HG02642 (cell line): Measurements from ENCODE around the gene DGKE.

Experiments used
- ATAC-seq: cut with Tn5 transposase; IDR thresholded peaks from one replicate; pipeline ENCODE4 v1.9.1; 2021; ENCODE audit warnings: mild to moderate bottlenecking; ENCODE audit not compliant: unreplicated experiment, poor library complexity

The DGKE gene

DNA sequence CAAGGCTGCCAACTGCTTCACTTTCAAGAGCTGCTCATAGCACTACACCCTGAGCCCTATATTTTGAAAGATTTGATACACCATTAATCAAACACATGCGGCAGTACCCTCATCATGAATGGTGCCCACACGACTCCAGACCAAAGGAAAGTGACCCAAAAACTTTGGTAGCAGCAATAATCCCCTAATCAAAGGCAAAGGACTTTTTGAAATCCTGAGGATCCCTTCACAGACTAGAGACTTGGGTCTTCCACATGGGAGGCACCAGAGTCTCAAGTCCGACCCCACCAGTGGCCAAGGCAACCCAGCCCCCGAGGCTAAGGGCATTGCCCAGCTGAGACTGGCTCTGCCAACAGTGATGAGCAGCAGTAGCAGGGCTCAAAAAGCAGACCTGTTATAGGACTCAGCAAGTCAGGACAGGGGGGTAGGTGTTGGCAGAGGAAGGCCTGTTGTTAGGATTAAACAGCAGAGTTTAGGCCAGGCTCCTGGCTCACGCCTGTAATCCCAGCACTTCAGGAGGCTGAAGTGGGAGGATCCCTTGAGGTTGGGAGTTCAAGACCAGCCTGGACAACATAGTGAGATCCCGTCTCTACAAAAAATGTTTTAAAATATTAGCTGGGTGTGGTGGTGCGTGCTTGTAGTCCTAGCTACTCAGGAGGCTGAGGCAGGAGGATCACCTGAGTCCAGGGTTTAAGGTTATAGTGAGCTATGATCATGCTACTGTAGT, 76.7 kb downstream of the DGKE start:
- no peak for ATAC-seq

DNA sequence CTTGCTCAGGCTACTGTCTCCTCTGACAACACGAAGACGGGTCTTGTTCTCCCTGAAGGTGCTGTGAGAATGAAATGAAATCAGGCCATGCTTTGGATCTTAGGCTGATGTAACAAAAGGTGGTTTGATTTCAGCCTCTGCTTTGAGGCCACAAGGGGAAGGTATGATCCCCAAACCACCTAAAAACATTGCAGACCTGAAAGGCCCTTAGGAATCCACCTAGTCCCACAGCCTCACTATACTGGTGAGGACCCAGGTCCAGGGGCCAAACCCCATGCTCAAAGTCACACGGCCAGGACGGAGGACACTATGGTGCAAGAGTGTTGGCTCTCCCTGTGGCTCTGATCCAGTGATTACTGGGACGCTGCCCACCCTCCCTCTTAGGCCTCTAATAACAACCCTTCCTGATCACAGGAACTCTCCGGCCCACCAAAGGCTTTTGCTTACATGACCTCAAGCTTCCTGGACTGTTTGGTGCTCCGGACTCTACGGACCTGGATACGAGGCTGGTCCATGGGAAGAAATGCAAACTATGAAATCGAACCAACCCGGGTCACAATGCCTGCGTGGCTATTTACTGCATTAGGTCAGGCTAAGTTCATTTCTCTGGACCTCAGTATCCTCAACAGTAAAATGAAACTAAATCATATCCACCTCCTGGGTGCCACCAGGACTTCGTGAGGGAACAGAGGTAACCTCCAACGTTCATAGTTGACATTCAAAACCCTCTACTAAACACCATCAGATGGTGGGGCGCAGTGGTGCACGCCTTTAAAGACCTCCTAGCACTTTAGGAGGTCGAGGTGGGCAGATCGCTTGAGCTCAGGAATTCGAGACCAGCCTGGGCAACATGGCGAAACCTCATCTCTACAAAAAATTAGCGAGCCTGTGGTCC, 78.4 kb downstream of the DGKE start:
- ATAC-seq, result no peak

DNA sequence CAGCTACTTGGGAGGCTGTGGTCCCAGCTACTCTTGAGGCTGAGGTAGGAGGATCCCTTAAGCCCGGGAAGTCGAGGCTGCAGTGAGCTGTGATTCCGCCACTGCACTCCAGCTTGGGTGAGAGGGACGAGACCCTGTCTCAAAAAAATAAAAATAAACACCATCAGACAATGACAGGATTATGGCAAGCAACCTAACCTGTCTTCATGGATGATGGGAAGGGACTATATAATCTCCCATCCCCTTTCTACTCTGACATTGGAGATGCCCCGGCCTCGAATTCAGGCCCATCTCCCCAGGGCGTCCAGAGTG, 79.0 kb downstream of the DGKE start:
- ATAC-seq, result no peak

DNA sequence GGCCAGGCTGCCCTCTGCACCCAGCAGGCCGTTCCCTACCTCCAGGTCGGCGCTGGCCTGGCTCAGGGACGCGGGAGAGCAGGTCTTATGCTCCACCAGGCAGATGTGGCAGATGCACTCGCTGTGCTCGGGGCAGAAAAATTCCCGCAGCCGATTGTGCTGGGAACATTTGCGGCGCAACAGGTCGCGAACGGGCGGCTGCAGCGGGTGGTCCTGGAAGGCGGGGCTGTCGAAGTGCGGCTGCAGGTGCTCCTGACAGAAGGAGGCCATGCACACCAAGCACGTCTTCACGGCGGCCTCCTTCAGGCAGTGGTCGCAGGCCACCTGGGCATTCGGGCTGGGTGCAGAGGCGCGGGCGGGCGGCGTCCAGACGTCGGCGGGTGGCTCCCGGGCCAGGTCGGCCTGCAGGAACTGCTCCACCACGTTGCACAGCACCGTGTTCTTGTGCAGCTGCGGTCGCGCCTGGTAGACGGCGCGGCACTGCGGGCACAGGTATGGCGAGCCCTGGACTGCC, 79.5 kb downstream of the DGKE start:
- peak; percentile 48 for ATAC-seq

DNA sequence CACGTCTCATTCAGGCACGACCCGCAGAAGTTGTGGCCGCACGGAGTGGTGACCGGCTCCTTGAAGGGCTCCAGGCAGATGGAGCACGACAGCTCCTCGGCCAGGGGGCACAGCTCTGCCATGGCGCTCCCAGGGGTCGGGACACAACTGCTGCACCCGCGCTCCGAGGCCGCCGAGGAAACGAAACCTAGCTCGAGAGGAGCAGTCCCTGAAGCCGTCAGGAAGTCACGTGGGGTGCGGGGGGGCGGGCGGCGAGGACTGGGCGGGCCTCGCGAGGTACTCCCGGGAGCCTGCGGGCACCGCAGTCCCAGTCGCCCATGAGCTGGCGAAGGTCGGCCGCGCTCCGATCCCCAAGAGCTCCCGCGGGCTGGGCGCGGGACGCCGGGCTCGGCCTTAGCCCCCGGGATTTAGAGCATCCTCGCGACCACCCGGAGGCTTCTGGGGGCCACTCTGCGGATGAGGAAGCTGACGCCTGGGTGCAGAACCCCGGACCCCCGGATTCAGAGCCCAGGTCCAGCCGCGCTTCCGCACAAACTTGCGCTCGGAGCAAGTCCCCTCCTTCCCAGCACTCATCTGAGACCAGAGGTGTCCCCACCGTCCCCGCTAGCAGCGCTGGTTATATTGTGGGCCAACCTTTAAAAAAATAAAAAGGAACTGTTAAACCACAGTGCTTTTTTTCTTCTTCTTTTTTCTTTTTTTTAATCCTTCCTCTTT, 80.1 kb downstream of the DGKE start, which contains the start of gene TRIM25:
Gene TRIM25, minus strand, starts transcription at position 183 of the 714 bp plus-strand sequence. Its CDS starts 61 bp downstream, at position 122.
- peak; percentile 73 for ATAC-seq

DNA sequence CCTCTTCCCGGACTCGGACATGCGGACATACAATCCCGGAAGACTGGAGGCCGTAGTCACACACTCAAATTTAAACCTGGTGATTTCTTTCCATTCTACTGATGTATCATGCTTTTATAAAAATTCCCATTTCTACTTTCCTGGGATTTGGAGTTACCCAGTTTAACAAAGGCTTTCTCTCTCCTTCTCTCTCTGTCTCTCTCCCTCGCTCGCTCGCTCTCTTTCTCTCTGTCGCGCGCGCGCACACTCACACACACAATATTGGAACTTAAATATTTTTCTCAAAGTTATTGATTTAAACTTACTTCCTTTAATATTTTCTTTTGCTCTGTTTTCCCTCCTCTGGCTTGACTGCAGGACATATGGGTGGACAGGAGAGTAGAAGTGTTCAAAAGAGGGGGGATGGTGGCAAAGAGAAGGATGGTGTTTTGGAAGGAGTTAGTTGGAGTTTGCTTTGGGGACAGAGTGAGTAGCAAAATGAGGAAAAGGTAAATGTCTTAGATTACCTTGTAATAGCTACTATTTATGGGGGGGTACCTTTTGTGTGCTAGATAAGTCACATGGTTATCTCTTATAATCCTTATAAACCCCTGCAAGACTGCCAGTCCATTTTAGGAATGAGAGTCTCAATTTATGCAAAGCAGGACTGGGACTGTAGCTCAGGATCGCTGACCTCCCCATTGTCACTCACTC, 80.8 kb downstream of the DGKE start:
- ATAC-seq, result no peak

DNA sequence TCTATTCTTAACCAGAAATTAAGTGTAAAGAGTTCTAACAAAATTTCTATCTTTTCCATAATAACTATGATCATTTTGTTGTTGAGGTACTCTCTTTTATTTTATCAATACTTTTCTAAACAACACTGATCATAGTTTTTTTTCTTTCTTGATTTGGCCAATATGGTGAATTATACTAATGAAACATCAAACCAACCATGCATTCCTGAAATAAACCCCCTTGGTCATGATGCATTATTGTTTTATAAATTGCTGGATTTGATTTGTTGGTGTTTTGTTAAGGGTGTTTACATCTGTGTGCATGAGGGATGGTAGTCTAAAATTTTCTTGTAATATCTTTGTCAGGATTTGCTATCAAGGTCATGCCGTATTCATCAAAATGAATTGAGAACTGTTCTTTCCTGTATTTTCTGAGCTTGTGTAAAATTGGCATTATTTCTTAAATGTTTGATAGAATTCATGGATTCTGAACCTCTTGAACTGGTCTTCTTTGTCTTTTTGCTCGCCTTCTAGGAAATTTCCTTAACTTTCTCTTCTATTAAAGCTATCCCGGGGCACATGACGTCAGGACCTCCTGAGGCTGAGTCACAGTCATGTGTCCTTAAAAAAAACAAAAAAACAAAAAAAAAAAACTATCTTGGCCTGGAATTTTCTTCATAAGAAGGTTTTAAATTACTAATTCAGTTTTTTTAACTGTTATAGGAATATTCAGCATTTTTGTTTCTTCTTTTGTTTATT, 83.8 kb downstream of the DGKE start:
- no peak for ATAC-seq

DNA sequence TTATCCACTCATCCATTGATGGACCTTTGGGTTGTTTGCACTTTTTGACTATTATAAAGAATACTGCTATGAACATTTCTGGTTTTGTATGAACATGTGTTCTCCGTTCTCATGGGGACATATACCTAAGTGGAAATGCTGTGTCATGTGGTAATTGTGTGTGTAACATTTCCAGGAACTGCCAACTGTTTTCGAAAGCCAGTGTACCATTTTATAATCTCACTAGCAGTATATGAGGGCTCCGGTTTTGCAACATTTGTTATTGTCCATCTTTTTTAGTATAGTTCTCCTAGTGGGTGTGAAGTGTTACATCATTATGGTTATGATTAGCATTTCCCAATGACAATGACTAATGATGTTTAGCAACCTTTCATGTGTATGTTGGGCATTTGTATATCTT, 85.0 kb downstream of the DGKE start:
- ATAC-seq, result no peak
